Central memory CD8-positive, alpha-beta T cell (primary cell): Measurements from ENCODE around the gene PDPK1.
"Not testable (repeated sequence)": the region's sequence is repeated elsewhere in the genome, so short reads cannot be mapped to it uniquely, and the experiment has no call there.

Experiments
- ATAC-seq: fragments of 150-1000 bp; cut with Tn5 transposase; replicated peaks from 2 replicates; pipeline ENCODE4 v1.10.0; 2022; ENCODE audit warnings: mild to moderate bottlenecking, moderate FRiP score, moderate number of reproducible peaks; ENCODE audit not compliant: poor library complexity, severe bottlenecking; ENCODE audit errors: extremely low read depth
- DNase-seq, 2 donors: peaks; one replicate each; pipeline ENCODE4 v3.0.0; 2021; ENCODE audit warnings: low spot score in 2 of 2
- H3K27ac Mint-ChIP-seq: one replicate; pipeline ENCODE4 v1.8.0; 2022; ENCODE audit warnings: low read depth, mild to moderate bottlenecking, moderate library complexity, mixed read lengths
- H3K27me3 Mint-ChIP-seq: one replicate; pipeline ENCODE4 v1.8.0; 2022; ENCODE audit warnings: mixed read lengths
- H3K36me3 Mint-ChIP-seq: one replicate; pipeline ENCODE4 v1.8.0; 2022; ENCODE audit warnings: mild to moderate bottlenecking, moderate library complexity, mixed read lengths; ENCODE audit not compliant: insufficient read depth
- H3K4me1 Mint-ChIP-seq: one replicate; pipeline ENCODE4 v1.8.0; 2022; ENCODE audit warnings: mixed read lengths
- H3K4me3 Mint-ChIP-seq: one replicate; pipeline ENCODE4 v1.8.0; 2022; ENCODE audit warnings: mild to moderate bottlenecking, moderate library complexity, mixed read lengths
- H3K9me3 Mint-ChIP-seq: one replicate; pipeline ENCODE4 v1.8.0; 2022; ENCODE audit warnings: mixed read lengths

Gene PDPK1

DNA sequence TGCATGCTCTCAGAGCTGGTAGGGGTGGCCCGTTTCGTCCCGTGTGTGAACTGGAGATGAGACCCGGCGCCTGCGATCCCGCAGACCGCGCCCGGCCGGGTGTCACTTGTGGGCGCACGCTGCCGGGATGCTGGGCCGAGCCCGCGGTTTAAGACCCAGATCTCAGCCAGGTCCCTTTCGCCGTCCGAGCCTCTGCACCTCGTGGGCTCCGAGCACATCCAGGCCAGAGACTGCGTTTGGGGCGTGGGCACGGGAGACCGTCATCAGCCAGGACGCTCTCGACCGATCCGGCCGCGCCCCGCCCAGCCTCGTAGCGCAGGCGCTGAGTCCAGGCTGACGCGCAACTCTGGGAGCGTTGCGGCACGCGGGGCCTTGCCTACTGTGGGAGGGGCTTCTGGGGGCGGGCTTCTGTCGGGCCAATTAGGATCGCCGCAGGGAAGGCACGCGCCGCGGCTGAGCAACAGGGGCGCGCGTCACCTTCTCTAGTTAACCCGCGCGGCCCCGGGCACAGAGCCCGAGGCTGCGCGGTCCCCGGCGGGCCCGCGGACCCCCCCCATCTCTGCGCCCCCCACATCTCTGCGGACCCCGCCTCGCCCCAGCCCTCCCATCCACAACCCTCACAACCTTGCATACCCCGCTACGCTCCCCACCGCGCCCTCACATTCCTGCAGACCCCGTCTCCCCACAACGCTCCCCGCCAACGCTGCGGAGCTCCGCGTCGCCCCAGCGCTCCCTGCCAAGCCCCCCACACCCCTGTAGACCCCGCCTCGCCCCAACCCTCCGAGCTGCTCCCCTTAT lies 5.9 kb upstream of the PDPK1 start:
- Mint-ChIP-seq H3K27me3 (no peaks in the 10 kb centered on the region), H3K36me3 (peaks cover 44% of the 10 kb centered on the region), H3K4me3 (peak overlapping the region; percentile 93), H3K9me3 (no peaks in the 10 kb centered on the region), H3K27ac (peak overlapping the region; percentile 98), H3K4me1 (peaks cover 26% of the 10 kb centered on the region)
- DNase-seq (peak; percentile 92 to 95), ATAC-seq (peak; percentile 85)

DNA sequence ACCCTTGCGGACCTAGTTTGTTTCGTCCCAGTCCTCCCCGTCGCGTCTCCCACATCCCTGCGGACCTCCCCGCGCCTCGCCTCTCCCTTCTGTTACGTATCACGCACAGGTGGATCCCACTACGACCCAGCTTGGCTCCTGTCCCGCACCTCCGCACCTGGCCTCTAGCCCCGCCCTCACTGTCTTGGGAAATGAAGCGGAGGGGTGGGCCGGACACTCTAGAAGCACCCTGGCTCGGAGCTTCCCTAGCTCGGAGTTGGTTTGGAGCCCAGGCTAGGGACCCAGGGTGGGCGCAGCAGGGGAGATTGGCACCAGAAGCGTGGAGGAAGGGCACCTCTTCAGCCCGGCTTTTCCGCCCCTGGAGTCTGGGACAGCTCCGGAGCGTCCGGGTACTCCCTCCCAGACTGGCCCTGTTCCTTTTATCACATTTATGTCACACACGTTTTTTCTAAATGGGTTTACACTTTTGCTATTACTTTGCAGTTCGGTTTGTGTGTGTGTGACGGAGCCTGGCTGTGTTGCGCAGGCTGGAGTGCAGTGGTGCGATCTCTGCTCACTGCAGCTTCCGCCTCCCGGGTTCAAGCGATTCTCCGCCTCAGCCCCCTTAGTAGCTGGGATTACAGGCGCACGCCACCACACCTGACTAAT lies 5.2 kb upstream of the PDPK1 start:
- H3K27ac Mint-ChIP-seq: peak overlapping the region; percentile 98
- ATAC-seq (peak; percentile 42), DNase-seq (peak; percentile 50 to 74)
- H3K9me3 Mint-ChIP-seq: no peaks in the 10 kb centered on the region
- H3K4me1 Mint-ChIP-seq: peaks cover 31% of the 10 kb centered on the region
- no peaks in the 10 kb centered on the region for H3K27me3 Mint-ChIP-seq
- peaks cover 47% of the 10 kb centered on the region for H3K36me3 Mint-ChIP-seq
- peak overlapping the region; percentile 93 for H3K4me3 Mint-ChIP-seq

DNA sequence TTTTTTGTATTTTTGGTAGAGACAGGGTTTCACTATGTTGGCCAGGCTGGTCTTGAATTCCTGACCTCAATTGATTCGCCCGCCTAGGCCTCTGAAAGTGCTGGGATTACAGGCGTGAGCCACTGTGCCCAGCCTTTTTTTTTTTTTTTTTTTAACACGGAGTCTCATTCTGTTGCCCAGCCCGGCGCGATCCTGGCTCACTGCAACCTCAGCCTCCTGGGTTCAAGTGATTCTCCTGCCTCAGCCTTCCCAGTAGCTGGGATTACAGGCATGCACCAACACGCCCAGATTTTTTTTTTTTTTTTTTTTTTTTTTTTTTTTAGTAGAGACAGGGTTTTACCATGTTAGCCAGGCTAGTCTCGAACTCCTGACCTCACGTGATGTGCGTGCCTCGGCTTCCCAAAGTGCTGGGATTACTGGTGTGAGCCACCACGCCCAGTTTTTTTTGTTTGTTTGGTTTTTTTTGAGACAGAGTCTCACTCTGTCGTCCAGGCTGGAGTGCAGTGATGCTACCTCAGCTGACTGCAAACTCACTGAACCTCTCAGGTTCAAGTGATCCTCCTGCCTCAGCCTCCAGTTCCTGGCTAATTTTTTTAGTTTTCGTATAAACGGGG lies 4.6 kb upstream of the PDPK1 start:
- Mint-ChIP-seq H3K4me1 (peaks cover 31% of the 10 kb centered on the region), H3K27ac (peak overlapping the region; percentile 98), H3K4me3 (peak overlapping the region; percentile 93), H3K36me3 (peaks cover 48% of the 10 kb centered on the region)
- not testable (repeated sequence) for ATAC-seq, DNase-seq, H3K27me3 Mint-ChIP-seq, H3K9me3 Mint-ChIP-seq

DNA sequence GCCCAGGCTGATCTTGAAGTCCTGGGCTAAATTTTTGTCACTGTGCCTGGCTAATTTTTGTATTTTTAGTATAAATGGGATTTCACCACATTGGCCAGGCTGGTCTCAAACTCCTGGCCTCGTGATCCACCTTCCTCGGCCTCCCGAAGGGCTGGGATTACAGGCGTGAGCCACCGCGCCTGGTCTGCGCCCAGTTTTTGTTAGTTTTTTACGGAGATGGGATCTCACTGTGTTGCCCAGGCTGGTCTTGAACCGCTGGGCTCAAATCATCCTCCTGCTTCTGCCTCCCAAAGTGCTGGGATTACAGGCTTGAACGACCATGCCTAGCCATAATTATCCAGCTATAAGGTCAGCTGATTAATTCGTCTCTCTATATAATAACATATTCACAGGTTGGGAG lies 3.9 kb upstream of the PDPK1 start:
- no peaks in the 10 kb centered on the region for H3K27me3 Mint-ChIP-seq
- peaks cover 36% of the 10 kb centered on the region for H3K4me1 Mint-ChIP-seq
- DNase-seq: no peak
- no peaks in the 10 kb centered on the region for H3K9me3 Mint-ChIP-seq
- H3K4me3 Mint-ChIP-seq: peak overlapping the region; percentile 66
- peaks cover 47% of the 10 kb centered on the region for H3K36me3 Mint-ChIP-seq
- ATAC-seq: no peak
- no peak overlapping the region for H3K27ac Mint-ChIP-seq

DNA sequence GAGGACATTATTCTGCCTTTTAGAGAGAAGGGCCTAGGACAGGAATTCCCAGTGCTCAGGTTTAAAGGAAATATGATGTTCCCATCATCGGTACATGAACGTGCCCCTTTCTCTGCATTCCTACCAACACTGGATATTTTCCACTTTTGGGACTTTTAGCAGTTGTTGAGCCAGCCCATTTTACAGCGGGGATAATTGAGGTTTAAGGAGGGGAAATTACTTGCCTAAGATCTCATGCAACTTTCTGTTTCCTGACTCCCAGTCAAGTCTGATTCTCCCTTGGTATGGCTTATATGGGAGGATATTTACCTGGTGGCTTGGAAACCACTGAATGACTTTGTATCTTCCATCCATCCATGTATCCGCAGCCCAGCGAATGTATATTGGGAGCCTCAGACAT lies 3.5 kb upstream of the PDPK1 start:
- not testable (repeated sequence) for DNase-seq, H3K27me3 Mint-ChIP-seq, H3K27ac Mint-ChIP-seq, H3K9me3 Mint-ChIP-seq, ATAC-seq
- peaks cover 49% of the 10 kb centered on the region for H3K36me3 Mint-ChIP-seq
- peaks cover 40% of the 10 kb centered on the region for H3K4me1 Mint-ChIP-seq
- H3K4me3 Mint-ChIP-seq: peak overlapping the region; percentile 66

DNA sequence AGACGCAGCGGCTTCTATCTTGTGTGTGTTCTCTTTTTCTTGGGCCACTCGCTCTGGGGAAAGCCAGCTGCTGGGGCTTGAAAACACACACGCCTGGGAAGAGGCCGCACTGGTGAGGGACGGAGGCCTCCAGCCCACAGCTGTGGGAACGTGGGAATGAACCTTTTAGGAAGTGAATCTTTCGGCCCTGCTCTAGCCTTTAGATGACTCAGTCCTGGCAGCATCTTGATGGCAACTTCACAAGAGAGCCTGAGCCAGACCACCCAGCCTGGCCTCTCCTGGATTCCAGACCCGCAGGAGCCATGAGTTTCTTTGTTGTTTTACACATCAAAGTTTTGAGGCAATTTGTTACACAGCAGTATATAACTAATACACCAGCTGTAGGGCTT lies 2.2 kb upstream of the PDPK1 start:
- Mint-ChIP-seq H3K4me3 (peak overlapping the region; percentile 76), H3K4me1 (peaks cover 45% of the 10 kb centered on the region), H3K27me3 (no peaks in the 10 kb centered on the region), H3K36me3 (peaks cover 48% of the 10 kb centered on the region), H3K27ac (no peak overlapping the region), H3K9me3 (no peaks in the 10 kb centered on the region)
- DNase-seq (no peak), ATAC-seq (no peak)

DNA sequence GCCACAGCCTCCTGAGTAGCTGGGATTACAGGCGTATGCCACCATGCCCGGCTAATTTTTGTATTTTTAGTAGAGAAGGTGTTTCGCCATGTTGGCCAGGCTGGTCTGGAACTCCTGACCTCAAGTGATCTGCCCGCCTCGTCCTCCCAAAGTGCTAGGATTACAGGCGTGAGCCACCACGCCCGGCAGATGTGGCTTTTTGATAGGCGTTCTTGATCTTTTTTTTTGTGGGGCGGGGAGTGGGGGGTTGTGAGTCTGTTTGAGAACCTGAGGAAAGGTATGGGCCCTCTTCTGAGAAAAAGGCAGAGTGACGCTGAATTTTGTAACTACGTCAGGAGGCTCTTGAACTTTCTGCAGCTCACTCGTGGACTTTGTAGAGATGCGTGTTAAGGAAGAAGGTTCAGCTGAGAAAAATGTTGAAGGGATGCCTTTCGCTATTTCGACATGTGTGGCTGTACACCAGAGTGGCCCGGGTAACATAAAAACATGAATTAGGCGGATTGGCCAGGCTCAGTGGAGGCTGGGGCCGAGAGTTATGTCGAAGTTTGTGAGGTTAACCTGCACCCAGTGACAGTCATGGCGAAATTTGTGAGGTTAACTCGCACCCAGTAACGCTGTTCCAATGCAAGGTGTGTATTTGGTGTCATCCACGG lies 1.5 kb downstream of the PDPK1 start:
- not testable (repeated sequence) for DNase-seq, H3K27me3 Mint-ChIP-seq, H3K9me3 Mint-ChIP-seq, ATAC-seq
- peak overlapping the region; percentile 54 for H3K27ac Mint-ChIP-seq
- peaks cover 35% of the 10 kb centered on the region for H3K4me1 Mint-ChIP-seq
- H3K4me3 Mint-ChIP-seq: peak overlapping the region; percentile 64
- H3K36me3 Mint-ChIP-seq: peaks cover 24% of the 10 kb centered on the region

DNA sequence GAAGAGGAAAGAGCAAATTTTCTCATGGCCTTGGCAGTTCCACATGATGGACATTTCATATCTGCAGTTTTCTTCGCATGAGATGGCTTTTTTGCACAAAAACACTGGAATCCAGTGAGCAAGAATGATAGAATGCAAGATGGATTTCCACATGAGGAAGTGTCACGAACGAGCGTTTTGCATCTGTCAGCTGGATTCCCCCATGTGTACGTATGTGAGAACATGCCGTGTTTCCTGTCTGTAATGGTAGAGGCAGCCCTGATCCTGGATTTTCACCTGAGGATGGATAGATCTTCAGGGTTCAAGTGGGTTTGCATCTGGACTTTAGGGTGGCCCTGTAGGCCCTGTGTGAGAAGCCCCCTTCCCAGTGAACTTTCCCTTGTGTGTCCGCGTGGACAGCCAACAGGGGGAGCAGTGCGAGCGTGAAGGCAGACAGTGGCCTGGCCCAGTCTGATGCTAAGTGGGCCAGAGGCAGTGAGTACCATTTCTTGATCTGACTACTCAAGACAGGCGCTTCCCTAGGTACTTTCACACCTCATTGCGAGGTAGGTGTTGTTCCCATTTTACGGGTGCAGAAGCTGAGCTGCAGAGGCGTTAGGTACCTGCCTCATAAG lies 2.1 kb downstream of the PDPK1 start:
- DNase-seq, H3K9me3 Mint-ChIP-seq, H3K27me3 Mint-ChIP-seq, ATAC-seq: not testable (repeated sequence)
- peak overlapping the region; percentile 64 for H3K4me3 Mint-ChIP-seq
- H3K36me3 Mint-ChIP-seq: peaks cover 19% of the 10 kb centered on the region
- H3K27ac Mint-ChIP-seq: peak overlapping the region; percentile 54
- peaks cover 36% of the 10 kb centered on the region for H3K4me1 Mint-ChIP-seq

DNA sequence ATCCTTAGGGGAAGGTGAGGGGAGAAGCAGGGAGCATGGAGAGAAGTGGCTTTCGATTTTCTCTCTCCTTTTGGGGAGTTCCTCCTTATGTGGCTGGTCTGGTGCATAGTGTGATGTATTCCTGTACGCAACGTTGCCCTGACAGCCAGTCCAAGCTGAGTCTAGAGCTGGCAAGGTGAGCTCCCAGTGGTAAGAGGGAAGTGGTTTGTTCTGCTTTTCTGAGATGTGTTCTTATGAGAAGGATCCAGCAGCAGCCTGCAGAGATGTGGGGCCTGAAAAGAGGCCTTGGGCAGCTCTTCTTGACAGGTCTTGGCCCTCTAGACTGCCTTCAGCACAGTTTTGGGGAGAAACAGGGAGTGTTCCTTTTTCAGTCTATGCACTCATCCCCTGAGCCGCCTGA lies 3.1 kb downstream of the PDPK1 start:
- Mint-ChIP-seq H3K4me3 (peak overlapping the region; percentile 64), H3K4me1 (peaks cover 41% of the 10 kb centered on the region), H3K36me3 (peaks cover 19% of the 10 kb centered on the region), H3K27ac (peak overlapping the region; percentile 86)
- H3K9me3 Mint-ChIP-seq, ATAC-seq, H3K27me3 Mint-ChIP-seq, DNase-seq: not testable (repeated sequence)

DNA sequence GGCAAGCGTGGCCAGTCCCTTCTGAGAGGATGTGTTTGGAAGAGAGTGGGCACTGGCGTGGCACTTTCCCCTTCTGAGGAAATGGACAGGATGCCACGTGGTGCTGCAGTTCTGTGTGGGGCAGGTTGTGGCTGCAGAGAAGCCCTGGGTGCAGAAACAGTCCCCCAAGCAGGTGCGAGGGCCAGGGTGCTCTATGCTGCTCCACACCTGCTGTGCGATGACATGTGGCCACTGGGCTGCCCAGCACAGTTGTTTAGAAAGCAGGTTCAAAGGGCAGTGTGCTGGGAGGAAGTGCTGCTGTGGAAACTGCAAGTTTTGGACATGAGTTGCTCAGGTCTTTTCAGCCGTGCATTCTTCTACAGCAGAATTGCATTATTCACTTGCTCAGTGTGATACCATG lies 3.6 kb downstream of the PDPK1 start:
- H3K9me3 Mint-ChIP-seq, DNase-seq, ATAC-seq, H3K27me3 Mint-ChIP-seq: not testable (repeated sequence)
- Mint-ChIP-seq H3K27ac (peak overlapping the region; percentile 86), H3K36me3 (peaks cover 16% of the 10 kb centered on the region), H3K4me1 (peaks cover 41% of the 10 kb centered on the region), H3K4me3 (peak overlapping the region; percentile 64)

DNA sequence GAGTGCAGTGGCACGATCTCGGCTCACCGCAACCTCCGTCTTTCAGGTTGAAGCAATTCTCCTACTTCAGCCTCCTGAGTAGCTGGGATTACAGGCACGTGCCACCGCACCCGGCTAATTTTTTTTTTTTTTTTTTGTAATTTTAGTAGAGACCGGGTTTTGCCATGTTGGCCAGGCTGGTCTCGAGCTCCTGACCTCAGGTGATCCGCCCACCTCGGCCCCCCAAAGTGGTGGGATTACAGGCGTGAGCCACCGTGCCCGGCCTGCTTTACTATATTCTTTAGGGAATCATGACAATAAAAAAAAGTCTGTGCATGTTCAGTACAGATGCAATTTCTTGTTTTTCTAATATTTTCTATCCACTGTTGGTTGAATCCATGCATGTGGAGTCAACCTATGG lies 6.0 kb downstream of the PDPK1 start:
- not testable (repeated sequence) for H3K27ac Mint-ChIP-seq, H3K4me3 Mint-ChIP-seq, H3K27me3 Mint-ChIP-seq

DNA sequence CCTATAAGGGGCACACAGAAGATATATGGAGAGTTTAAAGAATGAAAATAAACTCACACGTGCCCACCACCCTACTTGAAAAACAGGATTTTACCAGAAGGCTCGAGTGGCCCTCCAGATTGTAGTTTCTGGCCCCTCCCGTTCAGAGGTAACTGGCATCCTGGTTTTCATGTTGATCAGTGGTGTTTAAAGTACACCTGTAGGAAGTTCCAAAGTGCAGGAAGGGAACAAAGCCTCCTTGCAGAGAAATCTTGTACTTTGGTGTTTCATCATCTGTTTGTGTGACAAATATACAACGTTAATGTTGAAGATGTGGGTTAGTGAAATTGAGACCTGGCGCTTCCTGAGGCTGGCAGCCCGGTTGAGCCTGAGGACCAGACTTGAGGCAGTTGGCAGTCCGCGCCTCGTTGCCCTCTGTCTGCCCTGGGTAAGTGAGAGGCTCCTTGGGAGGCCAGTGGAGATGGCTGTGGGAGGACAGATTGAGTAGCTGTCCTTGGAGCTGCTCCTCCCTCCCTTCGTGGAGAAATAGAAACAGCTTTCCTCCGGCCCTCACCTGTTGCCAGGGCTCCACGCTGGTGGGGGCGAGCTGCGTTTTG lies 12.6 kb downstream of the PDPK1 start:
- not testable (repeated sequence) for H3K27ac Mint-ChIP-seq, ATAC-seq, H3K4me3 Mint-ChIP-seq, H3K36me3 Mint-ChIP-seq, H3K27me3 Mint-ChIP-seq, H3K9me3 Mint-ChIP-seq, H3K4me1 Mint-ChIP-seq, DNase-seq

More for the DNA sequence above, 6.0 kb downstream of the PDPK1 start:
- H3K9me3 Mint-ChIP-seq, DNase-seq, ATAC-seq: not testable (repeated sequence)
- Mint-ChIP-seq H3K36me3 (peaks cover 11% of the 10 kb centered on the region), H3K4me1 (peaks cover 33% of the 10 kb centered on the region)
